ENCODE measurements around the gene SLC22A2.

DNA sequence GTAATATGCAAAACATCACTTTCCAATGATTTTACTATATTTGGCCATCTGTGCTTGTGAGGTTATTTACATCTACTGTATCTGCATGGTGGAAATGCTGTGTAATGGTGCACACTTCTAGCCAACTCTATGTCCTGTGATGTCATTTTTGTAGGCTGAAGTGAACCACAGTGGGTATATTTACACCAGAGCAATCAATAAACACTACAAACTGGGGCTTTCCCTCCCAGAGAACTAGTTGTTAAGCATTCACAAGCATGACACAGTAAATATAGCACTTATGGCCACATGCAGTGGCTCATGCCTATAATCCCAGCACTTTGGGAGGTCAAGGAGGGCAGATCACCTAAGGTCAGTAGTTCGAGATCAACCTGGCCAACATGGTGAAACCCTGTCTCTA is 4.9 kb downstream of the SLC22A2 start:
- TF ChIP-seq, protein P1, sequence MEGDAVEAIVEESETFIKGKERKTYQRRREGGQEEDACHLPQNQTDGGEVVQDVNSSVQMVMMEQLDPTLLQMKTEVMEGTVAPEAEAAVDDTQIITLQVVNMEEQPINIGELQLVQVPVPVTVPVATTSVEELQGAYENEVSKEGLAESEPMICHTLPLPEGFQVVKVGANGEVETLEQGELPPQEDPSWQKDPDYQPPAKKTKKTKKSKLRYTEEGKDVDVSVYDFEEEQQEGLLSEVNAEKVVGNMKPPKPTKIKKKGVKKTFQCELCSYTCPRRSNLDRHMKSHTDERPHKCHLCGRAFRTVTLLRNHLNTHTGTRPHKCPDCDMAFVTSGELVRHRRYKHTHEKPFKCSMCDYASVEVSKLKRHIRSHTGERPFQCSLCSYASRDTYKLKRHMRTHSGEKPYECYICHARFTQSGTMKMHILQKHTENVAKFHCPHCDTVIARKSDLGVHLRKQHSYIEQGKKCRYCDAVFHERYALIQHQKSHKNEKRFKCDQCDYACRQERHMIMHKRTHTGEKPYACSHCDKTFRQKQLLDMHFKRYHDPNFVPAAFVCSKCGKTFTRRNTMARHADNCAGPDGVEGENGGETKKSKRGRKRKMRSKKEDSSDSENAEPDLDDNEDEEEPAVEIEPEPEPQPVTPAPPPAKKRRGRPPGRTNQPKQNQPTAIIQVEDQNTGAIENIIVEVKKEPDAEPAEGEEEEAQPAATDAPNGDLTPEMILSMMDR (IDR thresholded peaks at IDR 0.05; ENCODE audit: poor library complexity) = no peak
- TF ChIP-seq EZH2phosphoT487 (IDR thresholded peaks at IDR 0.05; ENCODE audit: low read depth, severe bottlenecking, unreplicated experiment) (no peak), EZH2 (IDR thresholded peaks at IDR 0.05; ENCODE audit: borderline replicate concordance) (no peak)

All from hepatocyte (in vitro differentiated cells).